ENCODE results near the gene TCF4.

Gene TCF4

GRCh38 chr18:55396979-55397378 lies 191.0 kb downstream of the TCF4 start:
- DNase-seq (ENCODE audit: extremely low read depth, low read depth), result no peak
- no peak overlapping the region for H3K4me3 ChIP-seq (replicated peaks; ENCODE audit: low read depth, low read length)
- TF ChIP-seq CTCF (IDR thresholded peaks at IDR 0.05; ENCODE audit: low read depth, low read length, missing control alignments), result no peak

- no peak overlapping the region for H3K4me3 ChIP-seq (replicated peaks; ENCODE audit: low read depth, low read length)
- DNase-seq (ENCODE audit: extremely low read depth, low read depth), result no peak
- TF ChIP-seq CTCF (IDR thresholded peaks at IDR 0.05; ENCODE audit: low read depth, low read length, missing control alignments), result no peak
Observed at GRCh38 chr18:55396267-55396905, 191.6 kb downstream of the TCF4 start.

- TF ChIP-seq CTCF (IDR thresholded peaks at IDR 0.05; ENCODE audit: low read depth, low read length, missing control alignments), result no peak
- no peak for DNase-seq (ENCODE audit: extremely low read depth, low read depth)
- no peak overlapping the region for H3K4me3 ChIP-seq (replicated peaks; ENCODE audit: low read depth, low read length)
Observed at GRCh38 chr18:55395799-55396198, 192.2 kb downstream of the TCF4 start.

GRCh38 chr18:55390898-55391297 lies 197.1 kb downstream of the TCF4 start:
- H3K4me3 ChIP-seq (replicated peaks; ENCODE audit: low read depth, low read length), result no peak overlapping the region
- TF ChIP-seq CTCF (IDR thresholded peaks at IDR 0.05; ENCODE audit: low read depth, low read length, missing control alignments), result no peak
- DNase-seq (ENCODE audit: extremely low read depth, low read depth), result no peak

- no peak for DNase-seq (ENCODE audit: extremely low read depth, low read depth)
- H3K4me3 ChIP-seq (replicated peaks; ENCODE audit: low read depth, low read length), result no peak overlapping the region
- TF ChIP-seq CTCF (IDR thresholded peaks at IDR 0.05; ENCODE audit: low read depth, low read length, missing control alignments), result no peak
Observed at GRCh38 chr18:55387139-55387984, 200.6 kb downstream of the TCF4 start.

- no peak for DNase-seq (ENCODE audit: extremely low read depth, low read depth)
- no peak for TF ChIP-seq CTCF (IDR thresholded peaks at IDR 0.05; ENCODE audit: low read depth, low read length, missing control alignments)
- no peak overlapping the region for H3K4me3 ChIP-seq (replicated peaks; ENCODE audit: low read depth, low read length)
Observed at GRCh38 chr18:55386545-55386944, 201.4 kb downstream of the TCF4 start.
